Umbilical cord (tissue), 1 donor: ENCODE data around the gene MATN3. TPM values are rescaled to one million over a fixed set of nuclear protein-coding genes. Genes with fewer than 3 reads are reported as not detected.

Experiments used
- total RNA-seq: library from RNA; depleted of rRNA; stranded (reverse); fragments of >200 nt; gene quantifications from one replicate; pipeline ENCODE4 v1.2.3, GENCODE V29; 2014; ENCODE audit warnings: low replicate concordance; ENCODE audit not compliant: insufficient read depth

MATN3 gene
- total RNA-seq, 1 donor from 2014 or later: 4.1 TPM

Other genes starting within 250 kb of the MATN3 start
- 46.7 TPM for gene TTC32, start 110.7 kb downstream of the MATN3 start, total RNA-seq
- gene WDR35, start 22.6 kb downstream of the MATN3 start, total RNA-seq: 17.6 TPM
- gene LAPTM4A, start 39.0 kb upstream of the MATN3 start, total RNA-seq: 175 TPM
- 55.4 TPM for gene SDC1, start 212.5 kb upstream of the MATN3 start, total RNA-seq